ENCODE data around the gene ZNF543. TPM values are rescaled to one million over a fixed set of nuclear protein-coding genes. Genes with fewer than 3 reads are reported as not detected.

Gene ZNF543
- total and polyA plus RNA-seq, 2 of the 4 experiments (the other 2 are of a cell fraction): 1.8 to 9.0 TPM

- H3K27me3 ChIP-seq (ENCODE audit: control insufficient read depth, insufficient read depth, low read length): no peaks in the 10 kb centered on the region
- H3K9ac ChIP-seq (ENCODE audit: low read depth, low read length): no peak overlapping the region
- no peak overlapping the region for H3K27ac ChIP-seq (ENCODE audit: insufficient read depth, low read length)
- no peak overlapping the region for H3K4me2 ChIP-seq (ENCODE audit: low read depth, low read length)
- H3K4me1 ChIP-seq (ENCODE audit: control insufficient read depth, insufficient read depth, low read length): no peaks in the 10 kb centered on the region
- no peaks in the 10 kb centered on the region for H3K9me3 ChIP-seq (ENCODE audit: control insufficient read depth, insufficient read depth, low read length)
- H3K18ac ChIP-seq (ENCODE audit: low read depth, low read length): no peak overlapping the region
- dilution Hi-C loops (cut with HindIII; ENCODE audit: low sequenced_read_pairs, unreplicated experiment): no loop called here
- H2AK5ac ChIP-seq (ENCODE audit: low read depth, low read length): no peak overlapping the region
- H4K20me1 ChIP-seq (ENCODE audit: insufficient read depth, low read length): peaks cover 2% of the 10 kb centered on the region; the same call in 1 of the 2 replicates
- H3K79me1 ChIP-seq (ENCODE audit: low read depth in 1 of 2, low read length in 2 of 2): peaks cover 6 to 9% of the 10 kb centered on the region in 2 experiments; a peak in 3 of 4 replicates
- TF ChIP-seq, protein P1, sequence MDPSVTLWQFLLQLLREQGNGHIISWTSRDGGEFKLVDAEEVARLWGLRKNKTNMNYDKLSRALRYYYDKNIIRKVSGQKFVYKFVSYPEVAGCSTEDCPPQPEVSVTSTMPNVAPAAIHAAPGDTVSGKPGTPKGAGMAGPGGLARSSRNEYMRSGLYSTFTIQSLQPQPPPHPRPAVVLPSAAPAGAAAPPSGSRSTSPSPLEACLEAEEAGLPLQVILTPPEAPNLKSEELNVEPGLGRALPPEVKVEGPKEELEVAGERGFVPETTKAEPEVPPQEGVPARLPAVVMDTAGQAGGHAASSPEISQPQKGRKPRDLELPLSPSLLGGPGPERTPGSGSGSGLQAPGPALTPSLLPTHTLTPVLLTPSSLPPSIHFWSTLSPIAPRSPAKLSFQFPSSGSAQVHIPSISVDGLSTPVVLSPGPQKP (IDR thresholded peaks at IDR 0.05; ENCODE audit: borderline replicate concordance, low read depth, low read length): no peak
- TF ChIP-seq, protein P2, sequence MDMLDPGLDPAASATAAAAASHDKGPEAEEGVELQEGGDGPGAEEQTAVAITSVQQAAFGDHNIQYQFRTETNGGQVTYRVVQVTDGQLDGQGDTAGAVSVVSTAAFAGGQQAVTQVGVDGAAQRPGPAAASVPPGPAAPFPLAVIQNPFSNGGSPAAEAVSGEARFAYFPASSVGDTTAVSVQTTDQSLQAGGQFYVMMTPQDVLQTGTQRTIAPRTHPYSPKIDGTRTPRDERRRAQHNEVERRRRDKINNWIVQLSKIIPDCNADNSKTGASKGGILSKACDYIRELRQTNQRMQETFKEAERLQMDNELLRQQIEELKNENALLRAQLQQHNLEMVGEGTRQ (IDR thresholded peaks at IDR 0.05; ENCODE audit: low read depth, low read length): no peak
- TF ChIP-seq MXI1 (IDR thresholded peaks at IDR 0.05; ENCODE audit: borderline replicate concordance, low read depth, low read length) (no peak), POLR2A (IDR thresholded peaks at IDR 0.05; ENCODE audit: low read depth, low read length) (no peak), RCOR1 (IDR thresholded peaks at IDR 0.05; ENCODE audit: insufficient replicate concordance, low read length) (no peak), MAZ (IDR thresholded peaks at IDR 0.05; ENCODE audit: borderline replicate concordance, low read depth, low read length) (no peak), FOS (IDR thresholded peaks at IDR 0.05; ENCODE audit: low read depth, low read length) (no peak), MAFK (IDR thresholded peaks at IDR 0.05; ENCODE audit: low read depth, low read length) (no peak), SMC3 (IDR thresholded peaks at IDR 0.05; ENCODE audit: low read depth, low read length) (no peak), BHLHE40 (IDR thresholded peaks at IDR 0.05; ENCODE audit: low read depth, low read length) (no peak), RFX5 (IDR thresholded peaks at IDR 0.05; ENCODE audit: low read depth, low read length) (no peak), CHD1 (IDR thresholded peaks at IDR 0.05; ENCODE audit: low read depth, low read length) (no peak), CEBPB (IDR thresholded peaks at IDR 0.05; ENCODE audit: low read depth, low read length) (no peak)
- no peak overlapping the region for H2AK9ac ChIP-seq (replicated peaks; ENCODE audit: low read depth, low read length, poor library complexity)
- ChIA-PET POLR2A (ENCODE audit: unreplicated experiment) (no interaction called here), CTCF (no interaction called here)
- no peak overlapping the region for H3K14ac ChIP-seq (replicated peaks; ENCODE audit: low read depth, low read length)
- H2BK20ac ChIP-seq (ENCODE audit: low read depth, low read length): peak overlapping the region; percentile 48; the same call in 1 of the 2 replicates
- in situ Hi-C loops (cut with MboI; ENCODE audit: low sequenced_read_pairs): no loop called here
- H3K4me3 ChIP-seq (ENCODE audit: insufficient read depth, low read depth, low read length): no peak overlapping the region
- intact Hi-C loops (cut with micrococcal nuclease): no loop called here
- no peak overlapping the region; the same call in 2 of the 3 replicates for H2BK15ac ChIP-seq (ENCODE audit: low read depth, low read length)
- H3K9me1 ChIP-seq (ENCODE audit: insufficient read depth, low read length): peaks cover 8% of the 10 kb centered on the region; the same call in 1 of the 2 replicates
- no peaks in the 10 kb centered on the region for H3K36me3 ChIP-seq (ENCODE audit: control insufficient read depth, insufficient read depth, low read length)
- peak overlapping the region; percentile 47; the same call in 1 of the 2 replicates for H2BK120ac ChIP-seq (ENCODE audit: low read depth, low read length)
- H4K8ac ChIP-seq (ENCODE audit: low read depth in 2 of 2, low read length in 2 of 2): no peak overlapping the region
- H3K23ac ChIP-seq (ENCODE audit: low read depth, low read length): no peak overlapping the region
- H2AFZ ChIP-seq (replicated peaks; ENCODE audit: low read length, poor library complexity): peak overlapping the region; percentile 12
- DNase-seq (peak; percentile 66), ATAC-seq (ENCODE audit: low read depth) (peak; percentile 62)
- no peak overlapping the region for H2BK5ac ChIP-seq (ENCODE audit: low read depth, low read length, poor library complexity, severe bottlenecking)
- no peak overlapping the region for H3K4ac ChIP-seq (ENCODE audit: low read depth, low read length)
- whole genome bisulfite sequencing, 2 experiments (ENCODE audit: extremely low coverage in 2 of 2, insufficient read length in 1 of 2): no CpG with 5 or more reads among the region's 3 CpGs
- no peak overlapping the region for H4K91ac ChIP-seq (ENCODE audit: insufficient read depth, low read depth, low read length)
- BruUV-seq (replicated peaks): no TSS peak
- no peak overlapping the region for H3K56ac ChIP-seq (ENCODE audit: extremely low read depth, insufficient read depth, low read length)
- no peak overlapping the region for H4K5ac ChIP-seq (ENCODE audit: low read depth, low read length)
These were observed 18.6 kb downstream of the ZNF543 start for GRCh38 chr19:57338877-57339276.
